Measurements from ENCODE around the gene ZFAND5.

The ZFAND5 gene

GRCh38 chr9:72364679-72365524 is at the start of gene ZFAND5:
ZFAND5 (minus strand) TSS chr9:72365208; CDS start chr9:72360778, 4,430 bp downstream.
- peak within 1 kb of the TSS; percentile 81 to 95 for H3K4me3 ChIP-seq (ENCODE audit: low read depth in 1 of 2, low read length in 2 of 2)
- no peaks in the 10 kb centered on the region for H3K27me3 ChIP-seq (ENCODE audit: low read depth, low read length)
- H3K4me1 ChIP-seq (ENCODE audit: control insufficient read depth in 1 of 2, insufficient read depth in 2 of 2, low read length in 2 of 2), result peaks cover 11 to 17% of the 10 kb centered on the region in 2 donors
- H3K27ac ChIP-seq (ENCODE audit: low read length), result peak within 1 kb of the TSS; percentile 100
- no peaks in the 10 kb centered on the region for H3K9me3 ChIP-seq (ENCODE audit: control insufficient read depth in 1 of 2, low read length in 2 of 2)
- peaks cover 12 to 43% of the 10 kb centered on the region in 2 donors for H3K36me3 ChIP-seq (ENCODE audit: control insufficient read depth in 1 of 2, insufficient read depth in 2 of 2, low read length in 2 of 2)

GRCh38 chr9:72412483-72413040 is 47.6 kb upstream of the ZFAND5 start:
- no peak overlapping the region for H3K4me3 ChIP-seq (ENCODE audit: low read depth in 1 of 2, low read length in 2 of 2)

GRCh38 chr9:72410214-72410613 is 45.2 kb upstream of the ZFAND5 start:
- no peak overlapping the region for H3K4me3 ChIP-seq (ENCODE audit: low read depth in 1 of 2, low read length in 2 of 2)
- no peaks in the 10 kb centered on the region for H3K4me1 ChIP-seq (ENCODE audit: control insufficient read depth in 1 of 2, insufficient read depth in 2 of 2, low read length in 2 of 2)
- H3K27me3 ChIP-seq (ENCODE audit: low read depth, low read length), result no peaks in the 10 kb centered on the region
- H3K36me3 ChIP-seq (ENCODE audit: control insufficient read depth in 1 of 2, insufficient read depth in 2 of 2, low read length in 2 of 2), result no peaks in the 10 kb centered on the region
- H3K9me3 ChIP-seq (ENCODE audit: control insufficient read depth in 1 of 2, low read length in 2 of 2), result no peaks in the 10 kb centered on the region
- no peak overlapping the region for H3K27ac ChIP-seq (ENCODE audit: low read length)

More at GRCh38 chr9:72412483-72413040, 47.6 kb upstream of the ZFAND5 start:
- no peak overlapping the region for H3K27ac ChIP-seq (ENCODE audit: low read length)
- H3K4me1 ChIP-seq (ENCODE audit: control insufficient read depth in 1 of 2, insufficient read depth in 2 of 2, low read length in 2 of 2), result no peaks in the 10 kb centered on the region
- H3K9me3 ChIP-seq (ENCODE audit: control insufficient read depth in 1 of 2, low read length in 2 of 2), result no peaks in the 10 kb centered on the region
- no peaks in the 10 kb centered on the region for H3K27me3 ChIP-seq (ENCODE audit: low read depth, low read length)
- no peaks in the 10 kb centered on the region for H3K36me3 ChIP-seq (ENCODE audit: control insufficient read depth in 1 of 2, insufficient read depth in 2 of 2, low read length in 2 of 2)

- Histone ChIP-seq H3K27ac (ENCODE audit: low read length) (no peak overlapping the region), H3K9me3 (ENCODE audit: control insufficient read depth in 1 of 2, low read length in 2 of 2) (no peaks in the 10 kb centered on the region), H3K27me3 (ENCODE audit: low read depth, low read length) (no peaks in the 10 kb centered on the region), H3K36me3 (ENCODE audit: control insufficient read depth in 1 of 2, insufficient read depth in 2 of 2, low read length in 2 of 2) (no peaks in the 10 kb centered on the region), H3K4me3 (ENCODE audit: low read depth in 1 of 2, low read length in 2 of 2) (no peak overlapping the region), H3K4me1 (ENCODE audit: control insufficient read depth in 1 of 2, insufficient read depth in 2 of 2, low read length in 2 of 2) (no peaks in the 10 kb centered on the region)
Measured at GRCh38 chr9:72407114-72407513, 42.1 kb upstream of the ZFAND5 start.

GRCh38 chr9:72402744-72403143 is 37.7 kb upstream of the ZFAND5 start:
- no peak overlapping the region for H3K4me3 ChIP-seq (ENCODE audit: low read depth in 1 of 2, low read length in 2 of 2)
- no peaks in the 10 kb centered on the region for H3K27me3 ChIP-seq (ENCODE audit: low read depth, low read length)
- H3K9me3 ChIP-seq (ENCODE audit: control insufficient read depth in 1 of 2, low read length in 2 of 2), result no peaks in the 10 kb centered on the region
- H3K4me1 ChIP-seq (ENCODE audit: control insufficient read depth in 1 of 2, insufficient read depth in 2 of 2, low read length in 2 of 2), result no peaks in the 10 kb centered on the region
- H3K36me3 ChIP-seq (ENCODE audit: control insufficient read depth in 1 of 2, insufficient read depth in 2 of 2, low read length in 2 of 2), result no peaks in the 10 kb centered on the region
- H3K27ac ChIP-seq (ENCODE audit: low read length), result no peak overlapping the region

GRCh38 chr9:72401396-72401795 is 36.4 kb upstream of the ZFAND5 start:
- H3K27me3 ChIP-seq (ENCODE audit: low read depth, low read length), result no peaks in the 10 kb centered on the region
- H3K4me3 ChIP-seq (ENCODE audit: low read depth in 1 of 2, low read length in 2 of 2), result no peak overlapping the region
- no peak overlapping the region for H3K27ac ChIP-seq (ENCODE audit: low read length)
- peaks cover 0 to 6% of the 10 kb centered on the region in 2 donors for H3K4me1 ChIP-seq (ENCODE audit: control insufficient read depth in 1 of 2, insufficient read depth in 2 of 2, low read length in 2 of 2)
- no peaks in the 10 kb centered on the region for H3K9me3 ChIP-seq (ENCODE audit: control insufficient read depth in 1 of 2, low read length in 2 of 2)
- no peaks in the 10 kb centered on the region for H3K36me3 ChIP-seq (ENCODE audit: control insufficient read depth in 1 of 2, insufficient read depth in 2 of 2, low read length in 2 of 2)

- no peaks in the 10 kb centered on the region for H3K27me3 ChIP-seq (ENCODE audit: low read depth, low read length)
Measured at GRCh38 chr9:72400866-72401265, 35.9 kb upstream of the ZFAND5 start.

GRCh38 chr9:72399391-72399790 is 34.4 kb upstream of the ZFAND5 start:
- H3K36me3 ChIP-seq (ENCODE audit: control insufficient read depth in 1 of 2, insufficient read depth in 2 of 2, low read length in 2 of 2), result no peaks in the 10 kb centered on the region
- no peak overlapping the region for H3K27ac ChIP-seq (ENCODE audit: low read length)
- no peaks in the 10 kb centered on the region for H3K9me3 ChIP-seq (ENCODE audit: control insufficient read depth in 1 of 2, low read length in 2 of 2)
- H3K4me3 ChIP-seq (ENCODE audit: low read depth in 1 of 2, low read length in 2 of 2), result no peak overlapping the region
- no peaks in the 10 kb centered on the region for H3K27me3 ChIP-seq (ENCODE audit: low read depth, low read length)
- H3K4me1 ChIP-seq (ENCODE audit: control insufficient read depth in 1 of 2, insufficient read depth in 2 of 2, low read length in 2 of 2), result peaks cover 0 to 11% of the 10 kb centered on the region in 2 donors

More at GRCh38 chr9:72400866-72401265, 35.9 kb upstream of the ZFAND5 start:
- peaks cover 0 to 11% of the 10 kb centered on the region in 2 donors for H3K4me1 ChIP-seq (ENCODE audit: control insufficient read depth in 1 of 2, insufficient read depth in 2 of 2, low read length in 2 of 2)
- H3K9me3 ChIP-seq (ENCODE audit: control insufficient read depth in 1 of 2, low read length in 2 of 2), result no peaks in the 10 kb centered on the region
- H3K4me3 ChIP-seq (ENCODE audit: low read depth in 1 of 2, low read length in 2 of 2), result no peak overlapping the region
- H3K36me3 ChIP-seq (ENCODE audit: control insufficient read depth in 1 of 2, insufficient read depth in 2 of 2, low read length in 2 of 2), result no peaks in the 10 kb centered on the region
- no peak overlapping the region for H3K27ac ChIP-seq (ENCODE audit: low read length)

- Histone ChIP-seq H3K4me3 (ENCODE audit: low read depth in 1 of 2, low read length in 2 of 2) (no peak overlapping the region), H3K27ac (ENCODE audit: low read length) (peak overlapping the region; percentile 14), H3K4me1 (ENCODE audit: control insufficient read depth in 1 of 2, insufficient read depth in 2 of 2, low read length in 2 of 2) (peaks cover 0 to 11% of the 10 kb centered on the region in 2 donors), H3K9me3 (ENCODE audit: control insufficient read depth in 1 of 2, low read length in 2 of 2) (no peaks in the 10 kb centered on the region), H3K27me3 (ENCODE audit: low read depth, low read length) (no peaks in the 10 kb centered on the region), H3K36me3 (ENCODE audit: control insufficient read depth in 1 of 2, insufficient read depth in 2 of 2, low read length in 2 of 2) (no peaks in the 10 kb centered on the region)
Measured at GRCh38 chr9:72396247-72397091, 31.5 kb upstream of the ZFAND5 start.

- no peaks in the 10 kb centered on the region for H3K36me3 ChIP-seq (ENCODE audit: control insufficient read depth in 1 of 2, insufficient read depth in 2 of 2, low read length in 2 of 2)
Measured at GRCh38 chr9:72394066-72394465, 29.1 kb upstream of the ZFAND5 start.

GRCh38 chr9:72390907-72391306 is 25.9 kb upstream of the ZFAND5 start:
- H3K9me3 ChIP-seq (ENCODE audit: control insufficient read depth in 1 of 2, low read length in 2 of 2), result no peaks in the 10 kb centered on the region
- H3K4me1 ChIP-seq (ENCODE audit: control insufficient read depth in 1 of 2, insufficient read depth in 2 of 2, low read length in 2 of 2), result peaks cover 0 to under 1% of the 10 kb centered on the region in 2 donors
- H3K27me3 ChIP-seq (ENCODE audit: low read depth, low read length), result no peaks in the 10 kb centered on the region
- H3K27ac ChIP-seq (ENCODE audit: low read length), result no peak overlapping the region
- no peaks in the 10 kb centered on the region for H3K36me3 ChIP-seq (ENCODE audit: control insufficient read depth in 1 of 2, insufficient read depth in 2 of 2, low read length in 2 of 2)
- H3K4me3 ChIP-seq (ENCODE audit: low read depth in 1 of 2, low read length in 2 of 2), result no peak overlapping the region

More at GRCh38 chr9:72394066-72394465, 29.1 kb upstream of the ZFAND5 start:
- H3K4me3 ChIP-seq (ENCODE audit: low read depth in 1 of 2, low read length in 2 of 2), result no peak overlapping the region
- H3K9me3 ChIP-seq (ENCODE audit: control insufficient read depth in 1 of 2, low read length in 2 of 2), result no peaks in the 10 kb centered on the region
- no peak overlapping the region for H3K27ac ChIP-seq (ENCODE audit: low read length)
- no peaks in the 10 kb centered on the region for H3K27me3 ChIP-seq (ENCODE audit: low read depth, low read length)
- peaks cover 0 to 11% of the 10 kb centered on the region in 2 donors for H3K4me1 ChIP-seq (ENCODE audit: control insufficient read depth in 1 of 2, insufficient read depth in 2 of 2, low read length in 2 of 2)

Data from muscle layer of duodenum (tissue), 2 donors.